UCSD-AML1 (cell line): ENCODE results near the gene FDX2.
"Not testable (repeated sequence)": the region's sequence is repeated elsewhere in the genome, so short reads cannot be mapped to it uniquely, and the experiment has no call there.

Experiments
- DNase-seq: peaks from one replicate; lab custom pipeline; 2025; ENCODE audit not compliant: unreplicated experiment; lab: John Stamatoyannopoulos, UW

The FDX2 gene

DNA sequence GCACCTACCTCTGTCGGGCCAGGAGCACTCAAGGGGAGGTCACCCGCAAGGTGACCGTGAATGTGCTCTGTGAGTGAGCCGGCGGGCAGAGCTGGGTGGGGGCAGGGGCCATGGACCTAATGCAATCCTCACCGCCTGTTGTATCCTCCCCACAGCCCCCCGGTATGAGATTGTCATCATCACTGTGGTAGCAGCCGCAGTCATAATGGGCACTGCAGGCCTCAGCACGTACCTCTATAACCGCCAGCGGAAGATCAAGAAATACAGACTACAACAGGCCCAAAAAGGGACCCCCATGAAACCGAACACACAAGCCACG, 30.9 kb downstream of the FDX2 start:
- DNase-seq, result no peak

DNA sequence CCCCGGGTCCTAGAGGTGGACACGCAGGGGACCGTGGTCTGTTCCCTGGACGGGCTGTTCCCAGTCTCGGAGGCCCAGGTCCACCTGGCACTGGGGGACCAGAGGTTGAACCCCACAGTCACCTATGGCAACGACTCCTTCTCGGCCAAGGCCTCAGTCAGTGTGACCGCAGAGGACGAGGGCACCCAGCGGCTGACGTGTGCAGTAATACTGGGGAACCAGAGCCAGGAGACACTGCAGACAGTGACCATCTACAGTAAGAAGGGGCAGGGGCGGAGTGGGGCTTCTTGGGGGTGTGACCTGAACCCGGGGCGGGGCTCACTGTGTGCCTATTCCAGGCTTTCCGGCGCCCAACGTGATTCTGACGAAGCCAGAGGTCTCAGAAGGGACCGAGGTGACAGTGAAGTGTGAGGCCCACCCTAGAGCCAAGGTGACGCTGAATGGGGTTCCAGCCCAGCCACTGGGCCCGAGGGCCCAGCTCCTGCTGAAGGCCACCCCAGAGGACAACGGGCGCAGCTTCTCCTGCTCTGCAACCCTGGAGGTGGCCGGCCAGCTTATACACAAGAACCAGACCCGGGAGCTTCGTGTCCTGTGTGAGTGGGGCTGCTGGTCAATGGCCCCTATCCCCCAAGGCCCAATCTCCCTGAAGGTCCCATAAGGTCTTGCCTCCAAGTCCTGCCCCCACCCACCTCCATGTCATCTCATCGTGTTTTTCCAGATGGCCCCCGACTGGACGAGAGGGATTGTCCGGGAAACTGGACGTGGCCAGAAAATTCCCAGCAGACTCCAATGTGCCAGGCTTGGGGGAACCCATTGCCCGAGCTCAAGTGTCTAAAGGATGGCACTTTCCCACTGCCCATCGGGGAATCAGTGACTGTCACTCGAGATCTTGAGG, 31.5 kb downstream of the FDX2 start:
- DNase-seq, result no peak

DNA sequence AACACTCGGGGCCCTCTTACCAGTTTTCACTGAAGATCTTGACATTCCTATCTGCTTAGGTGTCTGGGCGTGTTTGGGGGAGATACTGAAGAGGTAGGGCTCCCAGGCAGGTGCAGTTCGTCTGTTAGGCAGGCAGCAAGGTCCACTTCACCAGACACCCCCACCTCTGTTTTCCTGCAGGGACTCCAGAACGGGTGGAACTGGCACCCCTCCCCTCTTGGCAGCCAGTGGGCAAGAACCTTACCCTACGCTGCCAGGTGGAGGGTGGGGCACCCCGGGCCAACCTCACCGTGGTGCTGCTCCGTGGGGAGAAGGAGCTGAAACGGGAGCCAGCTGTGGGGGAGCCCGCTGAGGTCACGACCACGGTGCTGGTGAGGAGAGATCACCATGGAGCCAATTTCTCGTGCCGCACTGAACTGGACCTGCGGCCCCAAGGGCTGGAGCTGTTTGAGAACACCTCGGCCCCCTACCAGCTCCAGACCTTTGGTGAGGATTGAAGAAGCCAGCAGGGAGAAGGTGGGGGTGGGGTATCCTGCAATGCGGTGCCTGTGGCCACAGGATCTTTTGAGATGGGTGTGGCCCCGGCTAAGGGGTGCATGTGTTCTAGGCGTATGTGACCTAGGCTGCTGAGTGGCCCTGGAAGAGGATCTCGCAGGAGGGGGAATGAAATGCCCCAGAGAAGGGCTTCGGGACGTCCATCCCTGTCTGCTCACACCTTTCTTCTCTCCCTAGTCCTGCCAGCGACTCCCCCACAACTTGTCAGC, 32.3 kb downstream of the FDX2 start:
- no peak for DNase-seq

DNA sequence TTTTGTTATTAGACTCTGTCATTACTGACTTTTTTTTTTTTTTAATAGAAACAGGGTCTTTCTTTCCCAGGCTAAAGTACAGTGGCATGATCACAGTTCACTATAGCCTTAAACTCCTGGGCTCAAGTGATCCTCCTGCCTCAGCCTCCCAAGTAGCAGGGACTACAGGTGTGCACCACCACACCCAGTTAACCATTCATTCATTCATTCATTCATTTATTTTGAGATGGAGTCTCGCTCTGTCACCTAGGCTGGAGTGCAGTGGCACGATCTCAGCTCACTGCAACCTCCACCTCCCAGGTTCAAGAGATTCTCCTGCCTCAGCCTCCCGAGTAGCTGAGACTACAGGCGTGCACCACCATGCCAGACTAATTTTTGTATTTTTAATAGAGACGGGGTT, 33.8 kb downstream of the FDX2 start:
- not testable (repeated sequence) for DNase-seq

DNA sequence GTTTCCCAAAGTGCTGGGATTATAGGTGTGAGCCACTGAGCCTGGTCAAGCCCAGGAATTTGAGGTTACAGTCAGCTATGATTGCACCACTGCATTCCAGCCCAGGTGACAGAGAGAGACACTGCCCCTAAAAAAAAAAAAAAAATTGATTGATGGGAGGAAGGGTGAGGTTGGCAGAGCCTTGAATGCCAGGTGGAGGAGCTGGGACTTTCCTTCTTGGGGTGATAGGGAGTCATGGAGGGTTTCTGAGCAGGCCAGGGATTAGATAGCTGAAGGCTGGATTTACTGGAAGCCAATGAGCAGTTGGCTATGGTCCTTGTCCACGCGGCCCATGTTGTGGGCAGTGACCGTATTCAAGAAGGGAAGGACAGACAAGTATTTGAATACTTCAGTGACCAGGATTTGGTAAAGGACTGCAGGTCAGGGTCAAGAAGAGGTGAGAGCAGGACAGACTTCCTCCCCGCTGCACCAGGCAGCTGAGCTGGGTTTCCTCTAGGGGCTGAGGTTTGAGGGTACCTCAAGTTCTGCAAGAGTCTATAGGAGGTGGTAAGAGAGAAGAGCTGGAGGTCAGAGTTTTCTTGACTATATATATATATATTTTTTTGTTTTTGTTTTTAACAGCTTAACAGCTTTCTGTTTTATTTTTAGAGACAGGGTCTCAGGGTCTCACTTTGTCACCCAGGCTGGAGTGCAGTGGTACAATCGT, 35.9 kb downstream of the FDX2 start:
- DNase-seq, result peak; percentile 15

DNA sequence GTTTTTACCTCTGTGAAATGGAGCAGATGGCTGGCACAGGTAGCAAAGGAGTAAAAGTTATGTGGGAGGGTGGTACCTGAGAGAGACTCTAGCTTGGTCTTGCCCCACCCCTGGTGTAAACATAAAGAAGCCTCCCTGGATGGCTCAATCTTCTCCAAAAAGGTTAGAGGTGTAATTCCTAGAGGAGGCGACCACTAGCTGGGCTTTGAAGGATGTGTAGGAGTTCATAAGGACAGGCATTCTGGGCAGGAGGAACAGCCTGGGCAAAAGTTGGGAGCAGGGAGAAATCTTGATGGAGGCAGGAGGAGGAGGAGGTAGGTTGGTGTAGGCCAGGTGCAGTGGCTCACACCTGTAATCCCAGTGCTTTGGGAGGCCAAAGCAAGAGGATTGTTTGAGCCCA, 36.9 kb downstream of the FDX2 start:
- DNase-seq, result no peak

DNA sequence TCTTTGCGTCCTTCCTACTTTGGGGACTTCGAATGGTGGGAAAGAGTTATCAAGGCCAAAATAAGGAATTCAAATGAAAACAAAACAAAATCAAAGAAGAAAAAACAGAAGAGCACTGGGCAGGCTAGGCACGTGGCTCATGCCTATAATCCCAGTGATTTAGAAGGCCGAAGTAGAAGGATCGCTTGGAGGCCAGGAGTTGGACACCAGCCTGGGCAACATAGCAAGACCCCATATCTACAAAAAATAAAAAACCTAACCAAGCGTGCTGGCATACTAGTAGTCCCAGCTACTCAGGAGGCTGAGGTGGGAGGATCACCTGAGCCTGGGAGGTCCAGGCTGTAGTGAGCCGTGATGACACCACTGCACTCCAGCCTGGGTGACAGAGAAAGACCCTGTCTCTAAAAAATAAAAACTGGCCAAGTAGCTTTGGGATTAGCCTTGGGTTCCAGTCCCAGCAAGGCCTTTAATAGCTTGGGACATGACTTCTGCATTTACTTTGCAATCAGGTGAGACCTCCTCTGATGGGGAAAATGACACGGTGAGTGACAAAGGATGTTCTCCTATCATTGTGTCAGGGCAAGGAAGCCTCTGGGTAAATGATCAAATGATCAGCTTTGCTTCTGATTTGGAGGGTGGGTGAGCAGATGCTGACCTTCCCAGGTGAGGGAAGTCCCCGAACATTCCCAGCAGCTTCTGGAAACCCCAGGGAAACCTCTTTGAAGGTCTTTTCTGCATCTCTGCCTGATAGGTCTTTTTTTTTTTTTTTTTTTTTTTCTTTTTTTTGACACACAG, 37.8 kb downstream of the FDX2 start:
- DNase-seq, result no peak

DNA sequence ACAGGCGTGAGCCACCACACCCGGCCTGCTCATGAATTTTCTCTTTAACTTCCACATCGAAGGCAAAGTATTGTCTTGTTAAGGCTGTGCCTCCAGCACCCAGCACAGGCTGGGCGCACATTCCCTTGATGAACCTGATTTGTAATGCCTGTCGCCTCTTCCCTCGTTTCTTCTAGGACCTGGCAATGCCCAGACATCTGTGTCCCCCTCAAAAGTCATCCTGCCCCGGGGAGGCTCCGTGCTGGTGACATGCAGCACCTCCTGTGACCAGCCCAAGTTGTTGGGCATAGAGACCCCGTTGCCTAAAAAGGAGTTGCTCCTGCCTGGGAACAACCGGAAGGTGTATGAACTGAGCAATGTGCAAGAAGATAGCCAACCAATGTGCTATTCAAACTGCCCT, 41.2 kb downstream of the FDX2 start:
- DNase-seq, result no peak

DNA sequence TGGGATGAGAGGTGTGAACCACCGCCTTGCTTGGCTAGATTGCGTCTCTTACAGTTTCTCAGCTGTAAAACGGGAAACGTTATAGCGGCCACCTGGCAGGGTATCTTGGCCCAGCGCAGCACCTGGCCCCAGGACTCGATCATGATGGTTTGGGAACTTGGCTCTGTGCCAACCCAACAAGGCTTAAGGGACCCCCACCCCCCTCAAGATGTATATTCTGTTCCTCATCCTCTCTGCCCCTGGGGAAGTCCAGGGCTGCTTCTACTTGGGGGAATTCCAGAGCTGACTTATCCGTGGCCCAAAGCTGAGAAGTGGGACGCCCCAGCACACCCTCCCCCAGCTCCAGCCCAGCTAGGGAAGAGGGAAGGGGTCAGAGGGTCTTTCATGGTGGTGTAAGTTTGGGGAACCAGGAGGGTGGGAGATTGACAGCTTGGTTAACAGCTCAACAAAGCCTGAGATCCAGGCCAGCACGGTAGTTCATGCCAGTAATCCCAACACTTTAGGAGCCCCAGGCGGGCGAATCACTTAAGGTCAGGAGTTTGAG, 44.2 kb downstream of the FDX2 start:
- DNase-seq, result peak; percentile 40

DNA sequence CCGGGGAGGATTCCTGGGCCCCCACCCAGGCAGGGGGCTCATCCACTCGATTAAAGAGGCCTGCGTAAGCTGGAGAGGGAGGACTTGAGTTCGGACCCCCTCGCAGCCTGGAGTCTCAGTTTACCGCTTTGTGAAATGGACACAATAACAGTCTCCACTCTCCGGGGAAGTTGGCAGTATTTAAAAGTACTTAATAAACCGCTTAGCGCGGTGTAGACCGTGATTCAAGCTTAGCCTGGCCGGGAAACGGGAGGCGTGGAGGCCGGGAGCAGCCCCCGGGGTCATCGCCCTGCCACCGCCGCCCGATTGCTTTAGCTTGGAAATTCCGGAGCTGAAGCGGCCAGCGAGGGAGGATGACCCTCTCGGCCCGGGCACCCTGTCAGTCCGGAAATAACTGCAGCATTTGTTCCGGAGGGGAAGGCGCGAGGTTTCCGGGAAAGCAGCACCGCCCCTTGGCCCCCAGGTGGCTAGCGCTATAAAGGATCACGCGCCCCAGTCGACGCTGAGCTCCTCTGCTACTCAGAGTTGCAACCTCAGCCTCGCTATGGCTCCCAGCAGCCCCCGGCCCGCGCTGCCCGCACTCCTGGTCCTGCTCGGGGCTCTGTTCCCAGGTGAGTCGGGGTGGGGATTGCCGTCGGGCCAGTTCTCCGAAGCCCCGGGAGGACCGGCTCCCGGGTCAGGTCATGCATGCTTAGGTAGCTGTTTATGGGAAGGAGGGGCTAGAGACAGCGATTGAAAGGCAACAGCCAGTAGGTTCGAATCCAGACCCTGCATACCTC, 45.0 kb downstream of the FDX2 start, which contains the start of gene ICAM1:
ICAM1 (plus strand) TSS at position 505 of the 779 bp plus-strand sequence; CDS start at position 545, 40 bp downstream.
- DNase-seq, result peak; percentile 86

DNA sequence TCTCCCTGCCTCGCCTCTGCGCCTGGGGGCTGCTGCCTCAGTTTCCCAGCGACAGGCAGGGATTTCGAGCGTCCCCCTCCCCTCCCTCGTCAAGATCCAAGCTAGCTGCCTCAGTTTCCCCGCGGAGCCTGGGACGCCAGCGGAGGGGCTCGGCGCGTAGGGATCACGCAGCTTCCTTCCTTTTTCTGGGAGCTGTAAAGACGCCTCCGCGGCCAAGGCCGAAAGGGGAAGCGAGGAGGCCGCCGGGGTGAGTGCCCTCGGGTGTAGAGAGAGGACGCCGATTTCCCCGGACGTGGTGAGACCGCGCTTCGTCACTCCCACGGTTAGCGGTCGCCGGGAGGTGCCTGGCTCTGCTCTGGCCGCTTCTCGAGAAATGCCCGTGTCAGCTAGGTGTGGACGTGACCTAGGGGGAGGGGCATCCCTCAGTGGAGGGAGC, 45.6 kb downstream of the FDX2 start:
- peak; percentile 90 for DNase-seq

DNA sequence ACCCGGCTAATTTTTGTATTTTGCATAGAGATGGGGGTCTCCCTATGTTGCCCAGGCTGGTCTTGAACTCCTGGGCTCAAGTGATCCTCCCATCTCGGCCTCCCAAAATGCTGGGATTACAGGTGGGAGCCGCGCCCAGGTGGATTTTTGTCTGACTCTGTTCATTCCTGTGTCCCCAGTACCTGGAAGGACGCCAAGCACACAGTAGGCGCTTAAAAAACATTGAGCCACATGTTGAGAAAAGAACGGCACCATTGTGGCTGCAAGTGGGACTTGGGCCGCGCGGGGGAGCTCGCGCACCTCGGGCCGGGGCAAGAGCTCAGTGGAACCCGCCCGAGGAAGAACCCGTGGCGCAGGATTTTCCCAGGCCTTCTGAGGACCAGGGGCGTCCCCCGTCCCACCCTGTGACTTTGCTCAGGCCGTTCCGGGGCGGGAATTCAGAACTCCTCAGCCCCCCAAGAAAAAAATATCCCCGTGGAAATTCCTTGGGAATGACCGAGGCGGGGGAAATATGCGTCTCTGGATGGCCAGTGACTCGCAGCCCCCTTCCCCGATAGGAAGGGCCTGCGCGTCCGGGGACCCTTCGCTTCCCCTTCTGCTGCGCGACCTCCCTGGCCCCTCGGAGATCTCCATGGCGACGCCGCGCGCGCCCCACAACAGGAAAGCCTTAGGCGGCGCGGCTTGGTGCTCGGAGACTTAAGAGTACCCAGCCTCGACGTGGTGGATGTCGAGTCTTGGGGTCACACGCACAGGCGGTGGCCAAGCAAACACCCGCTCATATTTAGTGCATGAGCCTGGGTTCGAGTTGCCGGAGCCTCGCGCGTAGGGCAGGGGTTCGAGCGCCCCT, 46.3 kb downstream of the FDX2 start:
- peak; percentile 85 for DNase-seq

DNA sequence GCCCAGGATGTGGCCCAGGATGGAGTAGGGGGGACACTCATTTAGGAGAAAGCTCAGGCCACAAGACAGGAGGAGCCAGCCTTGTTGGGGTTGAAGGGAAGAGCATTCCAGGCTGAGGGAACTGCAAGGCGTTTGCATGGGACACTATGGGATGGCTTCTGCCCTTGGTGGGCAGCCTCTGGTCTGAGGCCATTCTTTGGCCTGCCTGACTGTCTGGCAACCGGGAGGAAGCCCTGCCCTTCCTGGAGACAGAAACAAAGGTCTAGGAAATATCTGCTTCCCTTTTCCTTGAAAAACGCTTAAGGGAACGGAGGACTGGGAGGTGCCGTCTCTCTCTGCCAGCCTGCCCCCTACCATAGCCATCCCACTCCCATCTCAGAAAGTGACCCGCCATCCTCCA, 47.7 kb downstream of the FDX2 start:
- DNase-seq, result peak; percentile 31

DNA sequence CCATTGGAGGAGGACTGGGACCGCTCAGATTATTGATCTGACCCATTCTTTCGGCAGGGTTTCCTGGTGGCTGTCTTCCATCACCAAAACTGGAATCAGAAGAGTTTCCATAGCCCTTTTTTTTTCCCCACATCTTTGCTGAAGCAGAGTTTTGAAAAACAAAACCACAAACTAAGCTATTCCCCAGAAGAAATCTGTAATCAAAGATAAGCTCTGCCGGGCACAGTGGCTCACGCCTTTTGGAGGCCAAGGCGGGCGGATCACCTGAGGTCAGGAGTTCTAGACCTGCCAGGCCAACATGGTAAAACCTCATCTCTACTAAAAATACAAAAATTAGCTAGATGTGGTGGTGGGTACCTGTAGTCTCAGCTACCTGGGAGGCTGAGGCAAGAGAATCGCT, 49.1 kb downstream of the FDX2 start:
- DNase-seq, result no peak

DNA sequence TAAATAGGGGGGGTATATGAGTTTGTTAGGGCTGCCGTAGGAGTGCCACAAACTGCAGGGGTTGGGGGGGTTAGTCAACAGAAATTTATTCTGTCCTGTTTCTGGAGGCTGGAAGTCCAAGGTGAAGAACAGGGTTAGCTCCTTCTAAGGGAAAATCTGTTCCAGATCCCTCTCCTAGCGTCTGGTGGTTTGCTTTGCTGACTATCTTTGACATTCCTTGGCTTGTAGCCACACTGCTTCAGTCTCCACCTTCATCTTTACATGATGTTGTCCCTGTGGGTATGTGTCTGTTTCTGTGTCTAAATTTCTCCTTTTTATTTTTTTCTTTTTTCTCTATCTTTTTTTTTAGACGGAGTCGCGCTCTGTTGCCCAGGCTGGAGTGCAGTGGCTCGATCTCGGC, 53.0 kb downstream of the FDX2 start:
- no peak for DNase-seq

DNA sequence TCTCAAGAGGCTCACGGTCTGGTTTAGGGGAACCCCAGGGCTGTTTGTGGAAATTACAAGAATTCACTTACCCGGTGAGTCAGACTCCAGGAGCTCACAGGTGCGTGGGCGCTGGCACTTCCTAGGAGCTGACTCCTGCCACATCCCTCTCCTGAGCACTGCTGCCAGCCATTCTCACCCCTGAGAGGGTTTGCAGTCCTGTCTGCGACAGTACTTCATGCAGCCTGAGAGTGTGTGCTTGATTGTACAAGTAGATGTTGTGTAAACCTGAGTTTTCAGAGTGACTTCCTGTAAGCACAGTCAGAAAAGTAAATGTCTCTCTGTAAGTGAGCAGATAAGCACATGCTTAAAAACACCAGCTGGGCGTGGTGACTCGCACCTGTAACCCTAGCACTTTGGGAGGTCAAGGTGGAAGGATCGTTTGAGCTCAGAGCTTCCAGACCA, 55.7 kb downstream of the FDX2 start:
- no peak for DNase-seq
